HEK293 (cell line): ENCODE data around the gene KRTAP5-4.

Source experiments
- CTCF ChIA-PET: fragments of 350-600 bp; formaldehyde crosslinking; extraction: SDS; loops from one replicate; lab custom pipeline; 2021; ENCODE audit warnings: antibody characterized with exemption; lab: Yijun Ruan, JAX
- POLR2A ChIA-PET: fragments of 300-600 bp; formaldehyde crosslinking; extraction: SDS; loops from one replicate; lab custom pipeline; 2020; ENCODE audit warnings: antibody characterized with exemption, inconsistent platforms; lab: Yijun Ruan, JAX
- H3K27ac ChIP-seq: fragments of 200-500 bp; sonication (Bioruptor generic); 2 replicates; pipeline ENCODE4 v1.5.1; 2014; ENCODE audit warnings: low read depth, low read length, control low read depth, inconsistent platforms; ENCODE audit errors: extremely low read depth
- H3K36me3 ChIP-seq, 2 experiments: fragments of 200-500 bp in 1 of 2; sonication (Bioruptor generic) in 1 of 2; 1 replicate in 1 of 2; 2 replicates in 1 of 2; pipeline ENCODE4 v1.5.1; 2014 to 2017; ENCODE audit warnings: inconsistent platforms in 2 of 2, low read length in 2 of 2; ENCODE audit not compliant: control insufficient read depth in 2 of 2, insufficient read depth in 1 of 2
- H3K4me1 ChIP-seq: fragments of 200-500 bp; sonication (Bioruptor generic); 2 replicates; pipeline ENCODE4 v1.5.1; 2014; ENCODE audit warnings: mild to moderate bottlenecking, low read length, inconsistent platforms; ENCODE audit not compliant: control insufficient read depth, insufficient read depth
- H3K4me3 ChIP-seq: 2 replicates; pipeline ENCODE4 v1.5.1; 2011; ENCODE audit warnings: low read depth, mild to moderate bottlenecking, control low read depth, low read length, moderate library complexity
- H3K9me3 ChIP-seq: fragments of 200-500 bp; sonication (Bioruptor generic); 2 replicates; pipeline ENCODE4 v1.5.1; 2014; ENCODE audit warnings: low read depth, low read length, inconsistent platforms; ENCODE audit not compliant: control insufficient read depth, insufficient read depth
- BCL11A ChIP-seq: fragments of 450-650 bp; formaldehyde crosslinking; IDR thresholded peaks from 2 replicates; pipeline ENCODE4 v1.5.1; 2016; ENCODE audit warnings: low read depth, missing biosample characterization, missing genetic modification characterization
- GLI2 ChIP-seq: fragments of 450-650 bp; formaldehyde crosslinking; IDR thresholded peaks from 2 replicates; pipeline ENCODE4; 2017; ENCODE audit warnings: missing biosample characterization, missing genetic modification characterization, low read depth, borderline replicate concordance
- KLF1 ChIP-seq: fragments of 450-650 bp; formaldehyde crosslinking; IDR thresholded peaks from 2 replicates; pipeline ENCODE4 v1.5.1; 2016; ENCODE audit warnings: missing biosample characterization, missing genetic modification characterization
- KLF10 ChIP-seq: fragments of 450-650 bp; IDR thresholded peaks from 2 replicates; pipeline ENCODE4 v1.5.1; 2018; ENCODE audit warnings: missing biosample characterization, mild to moderate bottlenecking, missing genetic modification characterization
- MZF1 ChIP-seq: fragments of 450-650 bp; formaldehyde crosslinking; IDR thresholded peaks from 2 replicates; pipeline ENCODE4 v1.5.1; 2017; ENCODE audit warnings: missing biosample characterization, missing genetic modification characterization, borderline replicate concordance
- RBAK ChIP-seq: fragments of 450-650 bp; formaldehyde crosslinking; IDR thresholded peaks from 2 replicates; pipeline ENCODE4 v1.5.1; 2016; ENCODE audit warnings: missing biosample characterization, missing genetic modification characterization
- ZNF133 ChIP-seq: fragments of 450-650 bp; formaldehyde crosslinking; IDR thresholded peaks from 2 replicates; pipeline ENCODE4 v1.5.1; 2016; ENCODE audit warnings: missing biosample characterization, missing genetic modification characterization
- ZNF157 ChIP-seq: fragments of 450-650 bp; formaldehyde crosslinking; IDR thresholded peaks from 2 replicates; pipeline ENCODE4 v1.5.1; 2016; ENCODE audit warnings: missing biosample characterization, missing genetic modification characterization
- ZNF19 ChIP-seq: fragments of 450-650 bp; formaldehyde crosslinking; IDR thresholded peaks from 2 replicates; pipeline ENCODE4; 2016; ENCODE audit warnings: missing biosample characterization, missing genetic modification characterization, low read depth
- ZNF221 ChIP-seq: fragments of 450-650 bp; formaldehyde crosslinking; IDR thresholded peaks from 2 replicates; pipeline ENCODE4 v1.5.1; 2017; ENCODE audit warnings: missing biosample characterization, missing genetic modification characterization, borderline replicate concordance
- ZNF266 ChIP-seq: fragments of 450-650 bp; formaldehyde crosslinking; IDR thresholded peaks from 2 replicates; pipeline ENCODE4 v1.5.1; 2016; ENCODE audit warnings: missing biosample characterization, missing genetic modification characterization, low read depth
- ZNF311 ChIP-seq: fragments of 450-650 bp; formaldehyde crosslinking; IDR thresholded peaks from 2 replicates; pipeline ENCODE4 v1.5.1; 2017; ENCODE audit warnings: missing biosample characterization, missing genetic modification characterization, borderline replicate concordance
- ZNF366 ChIP-seq: fragments of 450-650 bp; formaldehyde crosslinking; conservative IDR thresholded peaks from 2 replicates; pipeline ENCODE4 v1.5.1; 2016; ENCODE audit warnings: missing biosample characterization, missing genetic modification characterization
- ZNF391 ChIP-seq: fragments of 450-650 bp; formaldehyde crosslinking; IDR thresholded peaks from 2 replicates; pipeline ENCODE4 v1.5.1; 2016; ENCODE audit warnings: low read depth, missing biosample characterization, missing genetic modification characterization, borderline replicate concordance
- ZNF416 ChIP-seq: fragments of 450-650 bp; formaldehyde crosslinking; IDR thresholded peaks from 2 replicates; pipeline ENCODE4 v1.5.1; 2016; ENCODE audit warnings: missing biosample characterization, missing genetic modification characterization
- ZNF560 ChIP-seq: fragments of 450-650 bp; formaldehyde crosslinking; IDR thresholded peaks from 2 replicates; pipeline ENCODE4 v1.5.1; 2017; ENCODE audit warnings: missing biosample characterization, missing genetic modification characterization, borderline replicate concordance
- ZNF596 ChIP-seq: fragments of 450-650 bp; IDR thresholded peaks from 2 replicates; pipeline ENCODE4 v1.5.0; 2018; ENCODE audit warnings: missing biosample characterization, mild to moderate bottlenecking, missing genetic modification characterization, moderate library complexity
- ZNF660 ChIP-seq: fragments of 450-650 bp; IDR thresholded peaks from 2 replicates; pipeline ENCODE4 v1.5.1; 2018; ENCODE audit warnings: missing biosample characterization, mild to moderate bottlenecking, missing genetic modification characterization
- ZNF747 ChIP-seq: fragments of 450-650 bp; formaldehyde crosslinking; IDR thresholded peaks from 2 replicates; pipeline ENCODE4 v1.5.1; 2016; ENCODE audit warnings: missing biosample characterization, missing genetic modification characterization
- ZNF76 ChIP-seq: fragments of 450-650 bp; formaldehyde crosslinking; IDR thresholded peaks from 2 replicates; pipeline ENCODE4; 2016; ENCODE audit warnings: low read depth, missing biosample characterization, missing genetic modification characterization, borderline replicate concordance
- ZNF776 ChIP-seq: fragments of 450-650 bp; formaldehyde crosslinking; IDR thresholded peaks from 2 replicates; pipeline ENCODE4 v1.5.0; 2017; ENCODE audit warnings: missing biosample characterization, missing genetic modification characterization, borderline replicate concordance
- ZNF791 ChIP-seq: fragments of 450-650 bp; formaldehyde crosslinking; IDR thresholded peaks from 2 replicates; pipeline ENCODE4 v1.5.1; 2016; ENCODE audit warnings: missing biosample characterization, missing genetic modification characterization
- ZNF830 ChIP-seq: fragments of 450-650 bp; IDR thresholded peaks from 2 replicates; pipeline ENCODE4 v1.5.0; 2018; ENCODE audit warnings: missing biosample characterization, missing genetic modification characterization, low read depth, mild to moderate bottlenecking, moderate library complexity
- TF ChIP-seq, protein P1 (sequence below): fragments of 450-650 bp; formaldehyde crosslinking; IDR thresholded peaks from 2 replicates; pipeline ENCODE4 v1.5.1; 2017; ENCODE audit warnings: missing biosample characterization, missing genetic modification characterization
- TF ChIP-seq, protein P2 (sequence below): fragments of 450-650 bp; formaldehyde crosslinking; IDR thresholded peaks from 2 replicates; pipeline ENCODE4 v1.5.1; 2016; ENCODE audit warnings: missing biosample characterization, missing genetic modification characterization
- TF ChIP-seq, protein P3 (sequence below): fragments of 450-650 bp; formaldehyde crosslinking; IDR thresholded peaks from 2 replicates; pipeline ENCODE4 v1.5.1; 2016; ENCODE audit warnings: missing biosample characterization, missing genetic modification characterization
- TF ChIP-seq, protein P4 (sequence below): fragments of 450-650 bp; IDR thresholded peaks from 2 replicates; pipeline ENCODE4 v1.5.1; 2018; ENCODE audit warnings: missing biosample characterization, mild to moderate bottlenecking, missing genetic modification characterization

KRTAP5-4 gene

DNA sequence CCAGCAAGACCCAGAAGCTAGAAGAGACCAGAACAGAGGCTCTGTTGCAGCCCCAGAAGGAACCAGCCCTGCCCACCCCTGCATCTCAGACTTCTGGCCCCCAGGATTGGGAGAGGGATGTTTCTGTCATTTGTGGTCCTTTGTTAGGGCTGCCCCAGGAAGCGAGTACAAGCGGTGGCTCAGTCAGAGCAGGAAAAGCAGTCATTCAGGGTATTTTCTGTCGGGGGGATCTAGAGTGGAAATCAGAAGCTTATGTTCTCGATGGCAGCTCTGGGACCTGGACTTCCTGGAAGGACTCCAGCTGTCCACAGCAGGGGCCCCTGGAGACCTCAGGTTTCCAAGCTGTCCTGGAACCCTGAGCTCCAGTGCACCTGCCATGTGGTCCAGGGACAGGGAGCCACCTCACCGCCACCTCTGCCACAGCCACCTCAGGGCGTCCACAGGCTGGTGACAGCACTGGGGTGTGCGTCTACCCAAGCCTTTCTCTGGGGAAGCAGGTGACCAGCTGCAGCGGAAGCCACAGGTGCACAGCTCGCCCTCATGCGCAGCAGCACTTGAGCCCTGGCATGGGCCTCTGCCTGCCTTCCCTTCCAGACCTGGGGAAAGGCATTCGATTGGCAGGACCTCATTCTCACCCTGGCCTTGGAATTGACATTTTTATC lies 10.2 kb upstream of the KRTAP5-4 start (continued):
- TF ChIP-seq ZNF391 (no peak), GLI2 (tag by site-specific recombination) (no peak), MZF1 (tag by site-specific recombination) (no peak), ZNF747 (tag by site-specific recombination) (no peak), ZNF76 (tag by site-specific recombination) (no peak), ZNF560 (tag by site-specific recombination) (no peak), ZNF19 (no peak), ZNF416 (tag by site-specific recombination) (no peak), ZNF266 (tag by site-specific recombination) (no peak)
- TF ChIP-seq, all 188 proteins: peak for 0

DNA sequence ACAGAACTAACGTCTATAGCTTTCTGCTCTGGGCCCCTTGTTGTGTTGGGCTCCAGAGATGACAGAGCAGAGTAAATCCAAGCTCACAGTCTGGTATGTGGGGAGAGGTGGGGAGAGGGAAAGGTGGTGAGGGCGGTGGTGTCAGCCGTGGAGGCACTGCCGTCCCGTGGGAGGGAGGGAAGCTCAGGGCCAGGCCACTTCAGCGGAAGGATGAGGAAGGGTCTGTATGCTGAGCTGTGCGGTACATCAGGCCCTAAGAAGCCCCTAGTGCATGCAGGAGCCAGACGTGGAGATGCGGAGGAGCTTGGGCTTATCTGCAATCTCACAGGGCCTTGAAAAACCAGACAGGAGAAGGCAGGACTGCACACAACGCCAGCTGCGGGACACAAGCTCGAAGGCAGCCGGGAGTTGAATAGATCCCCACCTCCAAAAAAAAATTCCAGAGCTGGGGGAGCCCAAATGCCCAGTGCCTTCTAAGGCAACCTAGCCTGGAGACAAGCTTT lies 9.2 kb upstream of the KRTAP5-4 start:
- H3K4me3 ChIP-seq, result no peak overlapping the region
- no peaks in the 10 kb centered on the region for H3K36me3 ChIP-seq
- H3K27ac ChIP-seq, result no peak overlapping the region
- ChIA-PET POLR2A (no interaction called here), CTCF (interaction anchor here (0.6 to 7.2 kb wide), 12 partner anchors 8 to 678 kb away, joined by 3 to 67 read pairs (median 4); partner anchors contain the start of gene KRTAP5-4)
- TF ChIP-seq ZNF133 (no peak), ZNF221 (tag by site-specific recombination) (no peak), ZNF830 (tag by site-specific recombination) (no peak), ZNF366 (tag by site-specific recombination) (no peak), RBAK (tag by site-specific recombination) (no peak), ZNF660 (tag by site-specific recombination) (no peak), BCL11A (tag by site-specific recombination) (no peak), ZNF157 (tag by site-specific recombination) (no peak), ZNF596 (tag by site-specific recombination) (no peak), ZNF791 (tag by site-specific recombination) (no peak), KLF10 (tag by site-specific recombination) (no peak), ZNF311 (tag by site-specific recombination) (no peak), ZNF776 (tag by site-specific recombination) (no peak), KLF1 (tag by site-specific recombination) (no peak)
- TF ChIP-seq, protein P1, sequence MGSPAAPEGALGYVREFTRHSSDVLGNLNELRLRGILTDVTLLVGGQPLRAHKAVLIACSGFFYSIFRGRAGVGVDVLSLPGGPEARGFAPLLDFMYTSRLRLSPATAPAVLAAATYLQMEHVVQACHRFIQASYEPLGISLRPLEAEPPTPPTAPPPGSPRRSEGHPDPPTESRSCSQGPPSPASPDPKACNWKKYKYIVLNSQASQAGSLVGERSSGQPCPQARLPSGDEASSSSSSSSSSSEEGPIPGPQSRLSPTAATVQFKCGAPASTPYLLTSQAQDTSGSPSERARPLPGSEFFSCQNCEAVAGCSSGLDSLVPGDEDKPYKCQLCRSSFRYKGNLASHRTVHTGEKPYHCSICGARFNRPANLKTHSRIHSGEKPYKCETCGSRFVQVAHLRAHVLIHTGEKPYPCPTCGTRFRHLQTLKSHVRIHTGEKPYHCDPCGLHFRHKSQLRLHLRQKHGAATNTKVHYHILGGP (tag by site-specific recombination), result no peak
- TF ChIP-seq, protein P2, sequence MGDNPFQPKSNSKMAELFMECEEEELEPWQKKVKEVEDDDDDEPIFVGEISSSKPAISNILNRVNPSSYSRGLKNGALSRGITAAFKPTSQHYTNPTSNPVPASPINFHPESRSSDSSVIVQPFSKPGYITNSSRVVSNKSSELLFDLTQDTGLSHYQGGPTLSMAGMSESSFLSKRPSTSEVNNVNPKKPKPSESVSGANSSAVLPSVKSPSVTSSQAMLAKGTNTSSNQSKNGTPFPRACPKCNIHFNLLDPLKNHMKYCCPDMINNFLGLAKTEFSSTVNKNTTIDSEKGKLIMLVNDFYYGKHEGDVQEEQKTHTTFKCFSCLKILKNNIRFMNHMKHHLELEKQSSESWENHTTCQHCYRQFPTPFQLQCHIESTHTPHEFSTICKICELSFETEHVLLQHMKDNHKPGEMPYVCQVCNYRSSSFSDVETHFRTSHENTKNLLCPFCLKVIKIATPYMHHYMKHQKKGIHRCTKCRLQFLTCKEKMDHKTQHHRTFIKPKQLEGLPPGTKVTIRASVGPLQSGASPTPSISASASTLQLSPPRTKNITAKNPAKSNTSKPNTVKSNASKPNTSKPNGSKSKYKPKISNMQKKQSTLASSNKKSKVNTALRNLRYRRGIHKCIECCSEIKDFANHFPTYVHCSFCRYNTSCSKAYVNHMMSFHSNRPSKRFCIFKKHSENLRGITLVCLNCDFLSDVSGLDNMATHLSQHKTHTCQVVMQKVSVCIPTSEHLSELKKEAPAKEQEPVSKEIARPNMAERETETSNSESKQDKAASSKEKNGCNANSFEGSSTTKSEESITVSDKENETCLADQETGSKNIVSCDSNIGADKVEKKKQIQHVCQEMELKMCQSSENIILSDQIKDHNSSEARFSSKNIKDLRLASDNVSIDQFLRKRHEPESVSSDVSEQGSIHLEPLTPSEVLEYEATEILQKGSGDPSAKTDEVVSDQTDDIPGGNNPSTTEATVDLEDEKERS (tag by site-specific recombination), result no peak
- TF ChIP-seq, protein P3, sequence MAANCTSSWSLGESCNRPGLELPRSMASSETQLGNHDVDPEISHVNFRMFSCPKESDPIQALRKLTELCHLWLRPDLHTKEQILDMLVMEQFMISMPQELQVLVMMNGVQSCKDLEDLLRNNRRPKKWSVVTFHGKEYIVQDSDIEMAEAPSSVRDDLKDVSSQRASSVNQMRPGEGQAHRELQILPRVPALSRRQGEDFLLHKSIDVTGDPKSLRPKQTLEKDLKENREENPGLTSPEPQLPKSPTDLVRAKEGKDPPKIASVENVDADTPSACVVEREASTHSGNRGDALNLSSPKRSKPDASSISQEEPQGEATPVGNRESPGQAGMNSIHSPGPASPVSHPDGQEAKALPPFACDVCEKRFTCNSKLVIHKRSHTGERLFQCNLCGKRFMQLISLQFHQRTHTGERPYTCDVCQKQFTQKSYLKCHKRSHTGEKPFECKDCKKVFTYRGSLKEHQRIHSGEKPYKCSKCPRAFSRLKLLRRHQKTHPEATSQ, result no peak
- TF ChIP-seq, protein P4, sequence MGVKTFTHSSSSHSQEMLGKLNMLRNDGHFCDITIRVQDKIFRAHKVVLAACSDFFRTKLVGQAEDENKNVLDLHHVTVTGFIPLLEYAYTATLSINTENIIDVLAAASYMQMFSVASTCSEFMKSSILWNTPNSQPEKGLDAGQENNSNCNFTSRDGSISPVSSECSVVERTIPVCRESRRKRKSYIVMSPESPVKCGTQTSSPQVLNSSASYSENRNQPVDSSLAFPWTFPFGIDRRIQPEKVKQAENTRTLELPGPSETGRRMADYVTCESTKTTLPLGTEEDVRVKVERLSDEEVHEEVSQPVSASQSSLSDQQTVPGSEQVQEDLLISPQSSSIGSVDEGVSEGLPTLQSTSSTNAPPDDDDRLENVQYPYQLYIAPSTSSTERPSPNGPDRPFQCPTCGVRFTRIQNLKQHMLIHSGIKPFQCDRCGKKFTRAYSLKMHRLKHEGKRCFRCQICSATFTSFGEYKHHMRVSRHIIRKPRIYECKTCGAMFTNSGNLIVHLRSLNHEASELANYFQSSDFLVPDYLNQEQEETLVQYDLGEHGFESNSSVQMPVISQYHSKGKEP (tag by site-specific recombination), result no peak
- H3K9me3 ChIP-seq, result no peaks in the 10 kb centered on the region
- no peaks in the 10 kb centered on the region for H3K4me1 ChIP-seq
